ENCODE data around the gene CYBB.

DNA sequence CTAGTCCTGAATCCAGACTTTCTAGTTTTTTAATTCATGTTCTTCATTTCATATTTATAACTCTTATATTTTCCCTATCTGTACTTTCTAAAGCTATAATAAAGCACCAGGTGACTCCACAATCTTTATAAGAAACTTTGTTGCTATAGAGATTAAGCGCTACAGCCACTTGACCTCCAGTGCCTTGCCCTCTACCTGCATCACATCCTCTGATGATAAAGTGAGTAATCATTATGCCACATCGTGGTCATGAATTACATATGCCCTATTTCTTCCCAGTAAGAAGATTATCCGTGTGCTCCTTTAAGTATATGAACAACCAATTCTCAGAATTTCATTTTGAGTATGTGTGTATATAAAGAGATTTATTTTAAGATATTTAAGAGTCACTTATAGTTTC, 74.3 kb downstream of the CYBB start:
- TF ChIP-seq POLR2A (IDR thresholded peaks at IDR 0.05): no peak
- TF ChIP-seq, protein P1, sequence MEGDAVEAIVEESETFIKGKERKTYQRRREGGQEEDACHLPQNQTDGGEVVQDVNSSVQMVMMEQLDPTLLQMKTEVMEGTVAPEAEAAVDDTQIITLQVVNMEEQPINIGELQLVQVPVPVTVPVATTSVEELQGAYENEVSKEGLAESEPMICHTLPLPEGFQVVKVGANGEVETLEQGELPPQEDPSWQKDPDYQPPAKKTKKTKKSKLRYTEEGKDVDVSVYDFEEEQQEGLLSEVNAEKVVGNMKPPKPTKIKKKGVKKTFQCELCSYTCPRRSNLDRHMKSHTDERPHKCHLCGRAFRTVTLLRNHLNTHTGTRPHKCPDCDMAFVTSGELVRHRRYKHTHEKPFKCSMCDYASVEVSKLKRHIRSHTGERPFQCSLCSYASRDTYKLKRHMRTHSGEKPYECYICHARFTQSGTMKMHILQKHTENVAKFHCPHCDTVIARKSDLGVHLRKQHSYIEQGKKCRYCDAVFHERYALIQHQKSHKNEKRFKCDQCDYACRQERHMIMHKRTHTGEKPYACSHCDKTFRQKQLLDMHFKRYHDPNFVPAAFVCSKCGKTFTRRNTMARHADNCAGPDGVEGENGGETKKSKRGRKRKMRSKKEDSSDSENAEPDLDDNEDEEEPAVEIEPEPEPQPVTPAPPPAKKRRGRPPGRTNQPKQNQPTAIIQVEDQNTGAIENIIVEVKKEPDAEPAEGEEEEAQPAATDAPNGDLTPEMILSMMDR (IDR thresholded peaks at IDR 0.05): no peak

Data from lower leg skin (tissue), 3 donors.